SK-N-SH treated with all-trans-retinoic acid at 6 μM for 48 hours (cell line): ENCODE data around the gene ST14.

Experiments used
- ATAC-seq: fragments of 200-7000 bp; cut with Tn5 transposase; 3 replicates; pipeline ENCODE4 v1.9.1; 2020; ENCODE audit warnings: mild to moderate bottlenecking, moderate library complexity
- ARNTL ChIP-seq: fragments of 450-650 bp; formaldehyde crosslinking; IDR thresholded peaks from 2 replicates; pipeline ENCODE4 v1.5.0; 2020; ENCODE audit warnings: low read depth, mild to moderate bottlenecking, moderate library complexity, borderline replicate concordance
- BACH2 ChIP-seq: fragments of 250-450 bp; sonication (Bioruptor Pico); IDR thresholded peaks from 2 replicates; pipeline ENCODE4 v1.9.0; 2021; ENCODE audit warnings: mild to moderate bottlenecking, borderline replicate concordance
- CREB5 ChIP-seq: fragments of 250-450 bp; sonication (Bioruptor Pico); IDR thresholded peaks from 2 replicates; pipeline ENCODE4 v1.5.1; 2020; ENCODE audit warnings: low read depth, mild to moderate bottlenecking, moderate library complexity
- CSDC2 ChIP-seq: fragments of 250-450 bp; sonication (Bioruptor Pico); IDR thresholded peaks from 2 replicates; pipeline ENCODE4 v1.5.0; 2020; ENCODE audit warnings: mild to moderate bottlenecking, moderate library complexity
- GLIS3 ChIP-seq: fragments of 250-450 bp; sonication (Bioruptor Pico); IDR thresholded peaks from 2 replicates; pipeline ENCODE4 v1.5.0; 2020; ENCODE audit warnings: mild to moderate bottlenecking, moderate library complexity
- ISL1 ChIP-seq: fragments of 250-450 bp; sonication (Bioruptor Pico); IDR thresholded peaks from 2 replicates; pipeline ENCODE4 v2.1.2; 2022; ENCODE audit warnings: mild to moderate bottlenecking, moderate library complexity
- OSR1 ChIP-seq: fragments of 250-450 bp; sonication (Bioruptor Pico); IDR thresholded peaks from 2 replicates; pipeline ENCODE4 v1.8.0; 2022; ENCODE audit warnings: moderate library complexity, mild to moderate bottlenecking, inconsistent platforms
- PATZ1 ChIP-seq: fragments of 250-450 bp; sonication (Bioruptor Pico); IDR thresholded peaks from 2 replicates; pipeline ENCODE4 v1.8.0; 2020; ENCODE audit warnings: mild to moderate bottlenecking, moderate library complexity, borderline replicate concordance
- POU6F1 ChIP-seq: fragments of 250-450 bp; sonication (Bioruptor Pico); IDR thresholded peaks from 2 replicates; pipeline ENCODE4 v1.8.0; 2021; ENCODE audit warnings: low read depth, mild to moderate bottlenecking, moderate library complexity, borderline replicate concordance
- RARB ChIP-seq: fragments of 250-450 bp; sonication (Bioruptor Pico); IDR thresholded peaks from 2 replicates; pipeline ENCODE4 v1.8.0; 2021; ENCODE audit warnings: mild to moderate bottlenecking, moderate library complexity
- SNAI2 ChIP-seq: fragments of 250-450 bp; sonication (Bioruptor Pico); IDR thresholded peaks from 2 replicates; pipeline ENCODE4 v1.5.0; 2020; ENCODE audit warnings: mild to moderate bottlenecking, moderate library complexity
- TCF4 ChIP-seq: fragments of 250-450 bp; sonication (Bioruptor Pico); IDR thresholded peaks from 2 replicates; pipeline ENCODE4 v1.8.0; 2021; ENCODE audit warnings: mild to moderate bottlenecking, moderate library complexity, borderline replicate concordance
- TOX ChIP-seq: fragments of 250-450 bp; sonication (Bioruptor Pico); IDR thresholded peaks from 2 replicates; pipeline ENCODE4 v1.8.0; 2021; ENCODE audit warnings: mild to moderate bottlenecking, moderate library complexity, borderline replicate concordance
- TSHZ2 ChIP-seq: fragments of 250-450 bp; sonication (Bioruptor Pico); IDR thresholded peaks from 2 replicates; pipeline ENCODE4 v1.5.0; 2020; ENCODE audit warnings: mild to moderate bottlenecking, moderate library complexity
- ZC3H10 ChIP-seq: fragments of 250-450 bp; sonication (Bioruptor Pico); IDR thresholded peaks from 2 replicates; pipeline ENCODE4 v1.5.1; 2021; ENCODE audit warnings: mild to moderate bottlenecking, moderate library complexity
- ZFP3 ChIP-seq: fragments of 250-450 bp; sonication (Bioruptor Pico); IDR thresholded peaks from 2 replicates; pipeline ENCODE4 v1.5.0; 2020; ENCODE audit warnings: mild to moderate bottlenecking, moderate library complexity
- ZFP30 ChIP-seq: fragments of 450-650 bp; formaldehyde crosslinking; IDR thresholded peaks from 2 replicates; pipeline ENCODE4 v1.5.0; 2022; ENCODE audit warnings: mild to moderate bottlenecking, moderate library complexity
- ZNF565 ChIP-seq: fragments of 450-650 bp; formaldehyde crosslinking; conservative IDR thresholded peaks from 2 replicates; pipeline ENCODE4 v1.5.0; 2020; ENCODE audit warnings: low read depth, mild to moderate bottlenecking, moderate library complexity
- ZNF8 ChIP-seq: fragments of 450-650 bp; formaldehyde crosslinking; IDR thresholded peaks from 2 replicates; pipeline ENCODE4 v1.5.0; 2020; ENCODE audit warnings: mild to moderate bottlenecking, moderate library complexity

The ST14 gene

GRCh38 chr11:130131961-130132850 is 27.4 kb upstream of the ST14 start:
- TF ChIP-seq RARB (CRISPR knock-in tag) (no peak), PATZ1 (CRISPR knock-in tag) (no peak), ISL1 (CRISPR knock-in tag) (no peak), OSR1 (CRISPR knock-in tag) (no peak), ARNTL (no peak), TSHZ2 (CRISPR knock-in tag) (no peak), ZFP3 (CRISPR knock-in tag) (no peak), ZFP30 (no peak)
- ATAC-seq: peak; percentile 92

GRCh38 chr11:130133716-130134115 is 25.9 kb upstream of the ST14 start:
- ATAC-seq: no peak
- TF ChIP-seq TSHZ2 (CRISPR knock-in tag) (no peak), ISL1 (CRISPR knock-in tag) (no peak), ZC3H10 (CRISPR knock-in tag) (no peak), TOX (no peak), ZNF565 (CRISPR knock-in tag) (no peak), SNAI2 (CRISPR knock-in tag) (no peak), GLIS3 (CRISPR knock-in tag) (no peak), ARNTL (no peak), POU6F1 (CRISPR knock-in tag) (no peak), BACH2 (CRISPR knock-in tag) (no peak), TCF4 (no peak), CSDC2 (CRISPR knock-in tag) (no peak), OSR1 (CRISPR knock-in tag) (no peak), CREB5 (no peak), ZNF8 (CRISPR knock-in tag) (no peak), PATZ1 (CRISPR knock-in tag) (no peak)
